HepG2 (cell line): Measurements from ENCODE around the gene NT5DC4. TPM values are rescaled to one million over a fixed set of nuclear protein-coding genes. Genes with fewer than 3 reads are reported as not detected.
A peak's percentile ranks its signal among the peaks of the same experiment; 100 is the strongest.

Source experiments
- ARID2 ChIP-seq: sonication (generic); formaldehyde crosslinking; IDR thresholded peaks from 2 replicates; pipeline ENCODE4 v1.8.1; 2022; ENCODE audit warnings: mild to moderate bottlenecking, missing genetic modification reagents, borderline replicate concordance
- CAMTA2 ChIP-seq: sonication (generic); formaldehyde crosslinking; IDR thresholded peaks from 2 replicates; pipeline ENCODE4 v1.4.0; 2020; ENCODE audit warnings: mild to moderate bottlenecking, missing genetic modification reagents, borderline replicate concordance
- CBX2 ChIP-seq, 2 experiments: fragments of 200-600 bp in 1 of 2; sonication (generic); formaldehyde crosslinking in 1 of 2; IDR thresholded peaks; 2 replicates each; pipeline versions ENCODE4 v1.7.0 to v1.8.1; 2018 to 2022; ENCODE audit warnings: low read depth in 2 of 2, low read length in 1 of 2, mild to moderate bottlenecking in 1 of 2, missing genetic modification reagents in 1 of 2
- DNMT3B ChIP-seq: conservative IDR thresholded peaks from 2 replicates; pipeline ENCODE4 v1.6.1; 2016; ENCODE audit warnings: missing biosample characterization, control low read depth
- HNF4G ChIP-seq, 2 experiments: sonication (generic) in 1 of 2; formaldehyde crosslinking in 1 of 2; IDR thresholded peaks; 2 replicates each; pipeline versions ENCODE4 v1.4.0 to v1.6.1; 2011 to 2020; ENCODE audit warnings: borderline replicate concordance in 2 of 2, low read depth in 2 of 2, mild to moderate bottlenecking in 2 of 2, low read length in 1 of 2, missing genetic modification reagents in 1 of 2, moderate library complexity in 1 of 2
- ISX ChIP-seq: sonication (generic); formaldehyde crosslinking; conservative IDR thresholded peaks from 2 replicates; pipeline ENCODE4 v1.5.0; 2020; ENCODE audit warnings: missing genetic modification reagents
- KMT2B ChIP-seq: IDR thresholded peaks from 2 replicates; pipeline ENCODE4 v1.6.1; 2016; ENCODE audit warnings: missing genetic modification reagents, missing compliant biosample characterization
- MIER2 ChIP-seq: IDR thresholded peaks from 2 replicates; pipeline ENCODE4 v1.6.1; 2016; ENCODE audit warnings: missing biosample characterization, missing genetic modification reagents
- NFKB2 ChIP-seq: sonication (generic); formaldehyde crosslinking; IDR thresholded peaks from 2 replicates; pipeline ENCODE4 v1.4.0; 2020; ENCODE audit warnings: missing genetic modification reagents, borderline replicate concordance
- REXO4 ChIP-seq: sonication (generic); formaldehyde crosslinking; IDR thresholded peaks from 2 replicates; pipeline ENCODE4 v1.8.0; 2022; ENCODE audit warnings: missing genetic modification reagents, mild to moderate bottlenecking, borderline replicate concordance
- RORA ChIP-seq: sonication (generic); formaldehyde crosslinking; IDR thresholded peaks from 2 replicates; pipeline ENCODE4 v1.5.0; 2020; ENCODE audit warnings: mild to moderate bottlenecking, missing genetic modification reagents, moderate library complexity
- TOPORS ChIP-seq: sonication (generic); formaldehyde crosslinking; IDR thresholded peaks from 2 replicates; pipeline ENCODE4 v1.8.0; 2023; ENCODE audit warnings: mild to moderate bottlenecking, missing genetic modification reagents
- WIZ ChIP-seq: sonication (generic); formaldehyde crosslinking; IDR thresholded peaks from 2 replicates; pipeline ENCODE4 v1.5.1; 2020; ENCODE audit warnings: mild to moderate bottlenecking, missing genetic modification reagents
- ZEB1 ChIP-seq: IDR thresholded peaks from 2 replicates; pipeline ENCODE4 v1.6.1; 2012; ENCODE audit warnings: mild to moderate bottlenecking, low read depth, inconsistent platforms; ENCODE audit not compliant: insufficient replicate concordance
- ZFP91 ChIP-seq: sonication (generic); formaldehyde crosslinking; IDR thresholded peaks from 2 replicates; pipeline ENCODE4 v1.9.0; 2022; ENCODE audit warnings: missing genetic modification reagents, mild to moderate bottlenecking, borderline replicate concordance
- ZFY ChIP-seq: sonication (generic); formaldehyde crosslinking; IDR thresholded peaks from 2 replicates; pipeline ENCODE4 v1.4.0; 2020; ENCODE audit warnings: missing genetic modification reagents
- ZMYM3 ChIP-seq: sonication (generic); formaldehyde crosslinking; IDR thresholded peaks from 2 replicates; pipeline ENCODE4 v1.5.1; 2020; ENCODE audit warnings: mild to moderate bottlenecking, missing genetic modification reagents
- ZNF17 ChIP-seq: sonication (generic); formaldehyde crosslinking; IDR thresholded peaks from 2 replicates; pipeline ENCODE4 v1.5.0; 2020; ENCODE audit warnings: mild to moderate bottlenecking, missing genetic modification reagents
- ZNF550 ChIP-seq: sonication (generic); formaldehyde crosslinking; IDR thresholded peaks from 2 replicates; pipeline ENCODE4 v1.4.0; 2020; ENCODE audit warnings: mild to moderate bottlenecking, missing genetic modification reagents, borderline replicate concordance
- ZNF652 ChIP-seq: IDR thresholded peaks from 2 replicates; pipeline ENCODE4 v1.6.1; 2016; ENCODE audit warnings: low read depth, borderline replicate concordance
- polyA plus RNA-seq, 8 experiments: library from polyadenylated mRNA; depleted of rRNA in 3 of 8; stranded (reverse) in 7 of 8; unstranded in 1 of 8; fragments of >200 nt; fragmentation: Illumina TruSeq in 4 of 8; extraction: Trizol in 4 of 8; gene quantifications; 2 replicates each; pipeline versions ENCODE4 v1.2.1 to v1.2.3, GENCODE V29; 2011 to 2016; ENCODE audit warnings: low read depth in 4 of 8, missing spikeins in 1 of 8, mixed read lengths in 1 of 8; ENCODE audit not compliant: insufficient read depth in 1 of 8
- total RNA-seq, 5 experiments: library from RNA; depleted of rRNA; stranded (reverse); fragments of >200 nt; fragmentation: Illumina TruSeq; extraction: Trizol; gene quantifications; 2 replicates each; pipeline ENCODE4 v1.2.3, GENCODE V29; 2016; ENCODE audit warnings: low read depth in 1 of 5
- TF ChIP-seq, protein P1 (sequence below): IDR thresholded peaks from 2 replicates; pipeline ENCODE4 v1.6.1; 2016; ENCODE audit warnings: mild to moderate bottlenecking
- TF ChIP-seq, protein P2 (sequence below): sonication (generic); formaldehyde crosslinking; IDR thresholded peaks from 2 replicates; pipeline ENCODE4 v1.4.0; 2020; ENCODE audit warnings: mild to moderate bottlenecking, missing genetic modification reagents
- TF ChIP-seq, protein P3 (sequence below): sonication (generic); formaldehyde crosslinking; IDR thresholded peaks from 2 replicates; pipeline ENCODE4 v1.4.0; 2020; ENCODE audit warnings: missing genetic modification reagents
- TF ChIP-seq, protein P4 (sequence below): sonication (generic); formaldehyde crosslinking; IDR thresholded peaks from 2 replicates; pipeline ENCODE4 v1.4.0; 2020; ENCODE audit warnings: missing genetic modification reagents

The NT5DC4 gene
- total and polyA plus RNA-seq, 2 of the 13 experiments (the other 11 are each of a cell fraction or from before 2014, with no cell fraction given) = 0.04 to 4.2 TPM

DNA sequence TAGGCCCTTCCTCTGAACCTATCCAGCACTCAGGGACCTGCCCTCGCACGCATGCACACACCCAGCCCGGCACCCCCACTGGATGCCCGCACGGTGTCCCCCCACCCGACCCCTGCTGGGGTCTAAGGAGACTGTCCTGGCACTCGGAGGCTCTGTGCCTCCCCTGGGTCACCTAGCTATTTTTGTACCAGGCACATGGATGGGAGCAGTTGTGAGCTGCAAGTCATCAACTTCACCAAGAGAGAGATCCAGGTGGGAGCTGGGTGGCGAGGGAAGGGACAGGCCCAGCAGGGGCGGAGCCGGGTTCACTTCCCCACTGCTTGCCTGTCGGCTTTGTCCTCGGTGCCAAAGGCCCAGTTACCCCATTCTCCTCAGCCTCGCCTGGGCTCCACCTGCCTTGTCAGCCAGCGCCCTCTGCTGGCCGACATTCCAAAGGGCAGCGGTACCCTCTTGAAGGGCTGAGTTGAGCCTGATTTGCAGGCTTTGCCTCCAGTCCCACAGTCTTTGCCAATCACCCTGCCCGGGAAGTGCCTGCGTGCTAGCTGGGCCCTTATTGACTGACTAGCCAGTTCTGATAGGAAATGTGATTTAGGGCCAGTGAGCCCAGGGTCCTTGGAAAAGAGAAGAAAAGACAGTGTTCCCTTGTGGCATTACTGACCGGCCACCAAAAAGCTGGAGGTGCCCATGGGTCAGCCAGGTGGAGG lies 5.8 kb downstream of the NT5DC4 start (continued):
- TF ChIP-seq, protein P1, sequence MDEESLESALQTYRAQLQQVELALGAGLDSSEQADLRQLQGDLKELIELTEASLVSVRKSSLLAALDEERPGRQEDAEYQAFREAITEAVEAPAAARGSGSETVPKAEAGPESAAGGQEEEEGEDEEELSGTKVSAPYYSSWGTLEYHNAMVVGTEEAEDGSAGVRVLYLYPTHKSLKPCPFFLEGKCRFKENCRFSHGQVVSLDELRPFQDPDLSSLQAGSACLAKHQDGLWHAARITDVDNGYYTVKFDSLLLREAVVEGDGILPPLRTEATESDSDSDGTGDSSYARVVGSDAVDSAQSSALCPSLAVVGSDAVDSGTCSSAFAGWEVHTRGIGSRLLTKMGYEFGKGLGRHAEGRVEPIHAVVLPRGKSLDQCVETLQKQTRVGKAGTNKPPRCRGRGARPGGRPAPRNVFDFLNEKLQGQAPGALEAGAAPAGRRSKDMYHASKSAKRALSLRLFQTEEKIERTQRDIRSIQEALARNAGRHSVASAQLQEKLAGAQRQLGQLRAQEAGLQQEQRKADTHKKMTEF (CRISPR knock-in tag) = peak; percentile 69; the same call in 1 of the 2 replicates
- TF ChIP-seq, protein P2, sequence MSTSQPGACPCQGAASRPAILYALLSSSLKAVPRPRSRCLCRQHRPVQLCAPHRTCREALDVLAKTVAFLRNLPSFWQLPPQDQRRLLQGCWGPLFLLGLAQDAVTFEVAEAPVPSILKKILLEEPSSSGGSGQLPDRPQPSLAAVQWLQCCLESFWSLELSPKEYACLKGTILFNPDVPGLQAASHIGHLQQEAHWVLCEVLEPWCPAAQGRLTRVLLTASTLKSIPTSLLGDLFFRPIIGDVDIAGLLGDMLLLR (CRISPR knock-in tag) = peak; percentile 24; the same call in 1 of the 2 replicates
- TF ChIP-seq TOPORS (peak; percentile 75; the same call in 1 of the 2 replicates), ZEB1 (no peak), DNMT3B (CRISPR knock-in tag) (no peak; the same call in 1 of the 2 replicates), HNF4G (IDR thresholded peaks at IDR 0.05; ENCODE audit: borderline replicate concordance, low read depth, low read length) (no peak), HNF4G (CRISPR knock-in tag; IDR thresholded peaks at IDR 0.05; ENCODE audit: borderline replicate concordance, low read depth) (peak; percentile 39; the same call in 1 of the 2 replicates), ZNF652 (CRISPR knock-in tag) (peak; percentile 40; the same call in 1 of the 2 replicates), CBX2 (IDR thresholded peaks at IDR 0.05; ENCODE audit: low read depth, low read length) (no peak), CBX2 (CRISPR knock-in tag; IDR thresholded peaks at IDR 0.05; ENCODE audit: low read depth) (no peak), ISX (no peak), ZNF550 (CRISPR knock-in tag) (no peak), ZMYM3 (CRISPR knock-in tag) (0 out of 2 replicates have a peak, but pooled peaks have one; percentile 33), CAMTA2 (CRISPR knock-in tag) (no peak), MIER2 (CRISPR knock-in tag) (peak; percentile 71), ARID2 (CRISPR knock-in tag) (peak; percentile 92; the same call in 1 of the 2 replicates), REXO4 (CRISPR knock-in tag) (no peak), NFKB2 (CRISPR knock-in tag) (peak; percentile 92; the same call in 1 of the 2 replicates), ZNF17 (CRISPR knock-in tag) (no peak), RORA (no peak), ZFP91 (CRISPR knock-in tag) (peak; percentile 82), ZFY (peak; percentile 68; the same call in 1 of the 2 replicates), KMT2B (CRISPR knock-in tag) (no peak; the same call in 1 of the 2 replicates), WIZ (CRISPR knock-in tag) (no peak)
- TF ChIP-seq, protein P3, sequence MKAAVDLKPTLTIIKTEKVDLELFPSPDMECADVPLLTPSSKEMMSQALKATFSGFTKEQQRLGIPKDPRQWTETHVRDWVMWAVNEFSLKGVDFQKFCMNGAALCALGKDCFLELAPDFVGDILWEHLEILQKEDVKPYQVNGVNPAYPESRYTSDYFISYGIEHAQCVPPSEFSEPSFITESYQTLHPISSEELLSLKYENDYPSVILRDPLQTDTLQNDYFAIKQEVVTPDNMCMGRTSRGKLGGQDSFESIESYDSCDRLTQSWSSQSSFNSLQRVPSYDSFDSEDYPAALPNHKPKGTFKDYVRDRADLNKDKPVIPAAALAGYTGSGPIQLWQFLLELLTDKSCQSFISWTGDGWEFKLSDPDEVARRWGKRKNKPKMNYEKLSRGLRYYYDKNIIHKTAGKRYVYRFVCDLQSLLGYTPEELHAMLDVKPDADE (CRISPR knock-in tag) = no peak
- TF ChIP-seq, protein P4, sequence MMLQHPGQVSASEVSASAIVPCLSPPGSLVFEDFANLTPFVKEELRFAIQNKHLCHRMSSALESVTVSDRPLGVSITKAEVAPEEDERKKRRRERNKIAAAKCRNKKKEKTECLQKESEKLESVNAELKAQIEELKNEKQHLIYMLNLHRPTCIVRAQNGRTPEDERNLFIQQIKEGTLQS (CRISPR knock-in tag) = 0 out of 2 replicates have a peak, but pooled peaks have one; percentile 17
